Measurements from ENCODE around the gene ZNF234. TPM values are rescaled to one million over a fixed set of nuclear protein-coding genes. Genes with fewer than 3 reads are reported as not detected.
"Not testable (repeated sequence)": the region's sequence is repeated elsewhere in the genome, so short reads cannot be mapped to it uniquely, and the experiment has no call there.

ZNF234 gene
- total RNA-seq, 1 donor = 14.8 TPM

- Histone ChIP-seq H3K79me2 (ENCODE audit: insufficient read depth, low read length) (no peaks in the 10 kb centered on the region), H3K27ac (ENCODE audit: low read depth, low read length) (no peak overlapping the region), H3K27me3 (ENCODE audit: insufficient read depth, low read length) (no peaks in the 10 kb centered on the region), H4K20me1 (ENCODE audit: insufficient read depth, low read length) (no peaks in the 10 kb centered on the region), H3K9me3 (ENCODE audit: low read depth, low read length) (no peaks in the 10 kb centered on the region), H3K4me3 (ENCODE audit: insufficient read depth, low read length) (no peak overlapping the region), H3K4me1 (ENCODE audit: insufficient read depth, low read length) (no peaks in the 10 kb centered on the region), H2AFZ (ENCODE audit: low read length) (no peak overlapping the region), H3K36me3 (ENCODE audit: insufficient read depth, low read length) (no peaks in the 10 kb centered on the region), H3K4me2 (ENCODE audit: insufficient read depth, low read length) (no peak overlapping the region)
- no peak for TF ChIP-seq CTCF (IDR thresholded peaks at IDR 0.05; ENCODE audit: extremely low read depth, low read depth, low read length)
- DNase-seq (ENCODE audit: insufficient read length, low spot score, missing footprints) = no peak
Measured at GRCh38 chr19:44192127-44192526, 50.8 kb downstream of the ZNF234 start.

- Histone ChIP-seq H3K79me2 (ENCODE audit: insufficient read depth, low read length) (no peaks in the 10 kb centered on the region), H3K4me1 (ENCODE audit: insufficient read depth, low read length) (no peaks in the 10 kb centered on the region), H2AFZ (ENCODE audit: low read length) (no peak overlapping the region), H3K9me3 (ENCODE audit: low read depth, low read length) (no peaks in the 10 kb centered on the region), H3K36me3 (ENCODE audit: insufficient read depth, low read length) (no peaks in the 10 kb centered on the region), H4K20me1 (ENCODE audit: insufficient read depth, low read length) (no peaks in the 10 kb centered on the region), H3K27me3 (ENCODE audit: insufficient read depth, low read length) (no peaks in the 10 kb centered on the region), H3K27ac (ENCODE audit: low read depth, low read length) (no peak overlapping the region), H3K4me3 (ENCODE audit: insufficient read depth, low read length) (no peak overlapping the region), H3K4me2 (ENCODE audit: insufficient read depth, low read length) (no peak overlapping the region)
- DNase-seq (ENCODE audit: insufficient read length, low spot score, missing footprints) = no peak
- no peak for TF ChIP-seq CTCF (IDR thresholded peaks at IDR 0.05; ENCODE audit: extremely low read depth, low read depth, low read length)
Measured at GRCh38 chr19:44196772-44197171, 55.4 kb downstream of the ZNF234 start.

- no peak overlapping the region for H3K27ac ChIP-seq (ENCODE audit: low read depth, low read length)
- no peaks in the 10 kb centered on the region for H3K9me3 ChIP-seq (ENCODE audit: low read depth, low read length)
- H4K20me1 ChIP-seq (ENCODE audit: insufficient read depth, low read length) = no peaks in the 10 kb centered on the region
- no peak overlapping the region for H2AFZ ChIP-seq (ENCODE audit: low read length)
- H3K27me3 ChIP-seq (ENCODE audit: insufficient read depth, low read length) = no peaks in the 10 kb centered on the region
- no peak overlapping the region for H3K4me3 ChIP-seq (ENCODE audit: insufficient read depth, low read length)
- H3K4me2 ChIP-seq (ENCODE audit: insufficient read depth, low read length) = no peak overlapping the region
- no peaks in the 10 kb centered on the region for H3K36me3 ChIP-seq (ENCODE audit: insufficient read depth, low read length)
- no peak for TF ChIP-seq CTCF (IDR thresholded peaks at IDR 0.05; ENCODE audit: extremely low read depth, low read depth, low read length)
- H3K79me2 ChIP-seq (ENCODE audit: insufficient read depth, low read length) = no peaks in the 10 kb centered on the region
- DNase-seq (ENCODE audit: insufficient read length, low spot score, missing footprints) = no peak
- no peaks in the 10 kb centered on the region for H3K4me1 ChIP-seq (ENCODE audit: insufficient read depth, low read length)
Measured at GRCh38 chr19:44202470-44202869, 61.1 kb downstream of the ZNF234 start.

GRCh38 chr19:44202974-44203373, 61.6 kb downstream of the ZNF234 start:
- Histone ChIP-seq H3K9me3 (ENCODE audit: low read depth, low read length) (no peaks in the 10 kb centered on the region), H3K4me2 (ENCODE audit: insufficient read depth, low read length) (no peak overlapping the region), H3K4me1 (ENCODE audit: insufficient read depth, low read length) (no peaks in the 10 kb centered on the region), H3K27me3 (ENCODE audit: insufficient read depth, low read length) (no peaks in the 10 kb centered on the region), H4K20me1 (ENCODE audit: insufficient read depth, low read length) (no peaks in the 10 kb centered on the region), H3K79me2 (ENCODE audit: insufficient read depth, low read length) (no peaks in the 10 kb centered on the region), H2AFZ (ENCODE audit: low read length) (no peak overlapping the region), H3K36me3 (ENCODE audit: insufficient read depth, low read length) (no peaks in the 10 kb centered on the region), H3K27ac (ENCODE audit: low read depth, low read length) (no peak overlapping the region), H3K4me3 (ENCODE audit: insufficient read depth, low read length) (no peak overlapping the region)
- no peak for TF ChIP-seq CTCF (IDR thresholded peaks at IDR 0.05; ENCODE audit: extremely low read depth, low read depth, low read length)
- no peak for DNase-seq (ENCODE audit: insufficient read length, low spot score, missing footprints)

- H3K27ac ChIP-seq (ENCODE audit: low read depth, low read length); H3K79me2 ChIP-seq (ENCODE audit: insufficient read depth, low read length); H3K4me2 ChIP-seq (ENCODE audit: insufficient read depth, low read length); DNase-seq (ENCODE audit: insufficient read length, low spot score, missing footprints); H3K4me1 ChIP-seq (ENCODE audit: insufficient read depth, low read length); H3K4me3 ChIP-seq (ENCODE audit: insufficient read depth, low read length); H3K36me3 ChIP-seq (ENCODE audit: insufficient read depth, low read length); H2AFZ ChIP-seq (ENCODE audit: low read length); H3K9me3 ChIP-seq (ENCODE audit: low read depth, low read length); H3K27me3 ChIP-seq (ENCODE audit: insufficient read depth, low read length); H4K20me1 ChIP-seq (ENCODE audit: insufficient read depth, low read length): not testable (repeated sequence)
Measured at GRCh38 chr19:44203877-44204276, 62.5 kb downstream of the ZNF234 start.

All from osteoblast (primary cell).